Panc1 (cell line): ENCODE data around the gene CNEP1R1. TPM values are rescaled to one million over a fixed set of nuclear protein-coding genes. Genes with fewer than 3 reads are reported as not detected.

ENCODE experiments used
- ATAC-seq: fragments of 200-7000 bp; cut with Tn5 transposase; 2 replicates; pipeline ENCODE4 v1.9.1; 2020; ENCODE audit warnings: mild to moderate bottlenecking, moderate library complexity
- BruUV-seq: library from RNA; stranded (reverse); fragments of 400-500 nt; replicated peaks from 2 replicates; lab custom pipeline; 2021; lab: Mats Ljungman, UMichigan
- CTCF ChIA-PET: fragments of 300-600 bp; sonication (Branson Sonifier 250); formaldehyde crosslinking; loops from one replicate; lab custom pipeline; 2022; ENCODE audit warnings: antibody characterized with exemption; lab: Charles Lee
- POLR2A ChIA-PET: fragments of 300-600 bp; sonication (Branson Sonifier 250); formaldehyde crosslinking; loops from one replicate; lab custom pipeline; 2022; ENCODE audit warnings: antibody characterized with exemption; lab: Charles Lee
- DNase-seq: peaks from one replicate; pipeline ENCODE4 v3.0.0-alpha.2; 2010; ENCODE audit warnings: low read depth, low spot score
- H3K27ac ChIP-seq: 2 replicates; pipeline ENCODE4 v1.5.1; 2011; ENCODE audit warnings: mild to moderate bottlenecking, low read length, inconsistent platforms
- H3K27me3 ChIP-seq: fragments of 200-500 bp; sonication (Bioruptor generic); 2 replicates; pipeline ENCODE4 v1.6.0; 2014; ENCODE audit warnings: low read length, inconsistent platforms; ENCODE audit not compliant: control insufficient read depth, insufficient read depth
- H3K36me3 ChIP-seq: fragments of 200-500 bp; sonication (Bioruptor generic); 2 replicates; pipeline ENCODE4 v1.5.1; 2014; ENCODE audit warnings: inconsistent platforms, mild to moderate bottlenecking, low read length, moderate library complexity; ENCODE audit not compliant: control insufficient read depth, insufficient read depth
- H3K4me1 ChIP-seq: 2 replicates; pipeline ENCODE4 v1.5.1; 2011; ENCODE audit warnings: inconsistent platforms, mild to moderate bottlenecking, low read length, moderate library complexity; ENCODE audit not compliant: control insufficient read depth, insufficient read depth
- H3K4me3 ChIP-seq, 2 experiments: 2 replicates each; pipeline ENCODE4 v1.5.1; 2011 to 2012; ENCODE audit warnings: low read depth in 2 of 2, low read length in 2 of 2, mild to moderate bottlenecking in 2 of 2, inconsistent platforms in 1 of 2, moderate library complexity in 1 of 2
- H3K9me3 ChIP-seq: fragments of 200-500 bp; sonication (Bioruptor generic); 2 replicates; pipeline ENCODE4 v1.5.1; 2014; ENCODE audit warnings: low read depth, mild to moderate bottlenecking, inconsistent platforms, low read length, moderate library complexity; ENCODE audit not compliant: control insufficient read depth, insufficient read depth
- CTCF ChIP-seq: fragments of 450-650 bp; IDR thresholded peaks from 2 replicates; pipeline ENCODE4 v1.5.1; 2017; ENCODE audit warnings: mild to moderate bottlenecking
- POLR2AphosphoS5 ChIP-seq: IDR thresholded peaks from 2 replicates; pipeline ENCODE4 v1.6.1; 2012; ENCODE audit warnings: mild to moderate bottlenecking, low read depth, low read length, moderate library complexity
- REST ChIP-seq, 2 experiments: IDR thresholded peaks; 2 replicates each; pipeline ENCODE4 v1.6.1; 2011 to 2012; ENCODE audit warnings: low read depth in 2 of 2, control low read depth in 1 of 2, low read length in 1 of 2, mild to moderate bottlenecking in 1 of 2, moderate library complexity in 1 of 2; ENCODE audit not compliant: insufficient read depth in 1 of 2
- SIN3A ChIP-seq: IDR thresholded peaks from 2 replicates; pipeline ENCODE4 v1.6.1; 2012; ENCODE audit warnings: low read depth, mild to moderate bottlenecking, low read length, moderate library complexity, borderline replicate concordance; ENCODE audit not compliant: insufficient read depth
- TCF7L2 ChIP-seq: IDR thresholded peaks from 2 replicates; pipeline ENCODE4 v1.6.1; 2011; ENCODE audit warnings: mild to moderate bottlenecking, low read depth, low read length, inconsistent platforms
- in situ Hi-C: cut with HindIII; loops from 2 replicates; pipeline ENCODE4 v1.10.0; 2016; ENCODE audit warnings: low sequenced_read_pairs, low pct_unique_long_range_greater_than_20kb
- intact Hi-C: fragments of 100-400 bp; cut with micrococcal nuclease; formaldehyde crosslinking; loops from one replicate; pipeline ENCODE4 v1.10.0; 2022; ENCODE audit not compliant: unreplicated experiment
- total RNA-seq: library from RNA; stranded (reverse); gene quantifications from one replicate; pipeline ENCODE4 v1.2.1, GENCODE V29; 2021; ENCODE audit not compliant: unreplicated experiment

CNEP1R1 gene
- total RNA-seq, 1 experiment from 2014 or later: 22.0 TPM

GRCh38 chr16:49994006-49994405, 31.0 kb upstream of the CNEP1R1 start:
- CTCF ChIA-PET: no interaction called here
- intact Hi-C loops: no loop called here
- TF ChIP-seq CTCF: no peak
- no peak for TF ChIP-seq REST (IDR thresholded peaks at IDR 0.05; ENCODE audit: insufficient read depth in 1 of 2, low read depth in 2 of 2, low read length in 1 of 2)
- TF ChIP-seq SIN3A: no peak
- no peak for TF ChIP-seq TCF7L2
- TF ChIP-seq POLR2AphosphoS5: no peak

GRCh38 chr16:49995720-49996119, 29.3 kb upstream of the CNEP1R1 start:
- BruUV-seq: no TSS peak
- POLR2A ChIA-PET: no interaction called here
- no peak for ATAC-seq
- Histone ChIP-seq H3K27ac (no peak overlapping the region), H3K27me3 (0 out of 2 replicates have a peak, but pooled peaks cover 3% of the 10 kb centered on the region), H3K36me3 (no peaks in the 10 kb centered on the region), H3K4me3 (no peak overlapping the region), H3K9me3 (no peaks in the 10 kb centered on the region), H3K4me1 (no peaks in the 10 kb centered on the region)
- CTCF ChIA-PET: no interaction called here
- DNase-seq: no peak
- in situ Hi-C loops: no loop called here
- TF ChIP-seq SIN3A: no peak
- intact Hi-C loops: no loop called here

More at GRCh38 chr16:49994006-49994405, 31.0 kb upstream of the CNEP1R1 start:
- POLR2A ChIA-PET: no interaction called here
- no peaks in the 10 kb centered on the region for H3K36me3 ChIP-seq
- no peak overlapping the region for H3K27ac ChIP-seq
- 0 out of 2 replicates have a peak, but pooled peaks cover 3% of the 10 kb centered on the region for H3K27me3 ChIP-seq
- BruUV-seq: no TSS peak
- no peak for ATAC-seq
- H3K9me3 ChIP-seq: no peaks in the 10 kb centered on the region
- no peak overlapping the region for H3K4me3 ChIP-seq
- no peak for DNase-seq
- H3K4me1 ChIP-seq: no peaks in the 10 kb centered on the region
- in situ Hi-C loops: no loop called here

GRCh38 chr16:49997721-49998251, 27.2 kb upstream of the CNEP1R1 start:
- H3K4me3 ChIP-seq: no peak overlapping the region
- ATAC-seq (no peak), DNase-seq (no peak)
- H3K27me3 ChIP-seq: 0 out of 2 replicates have a peak, but pooled peaks cover 3% of the 10 kb centered on the region
- no peak overlapping the region for H3K27ac ChIP-seq
- TF ChIP-seq CTCF (no peak), TCF7L2 (no peak), REST (IDR thresholded peaks at IDR 0.05; ENCODE audit: insufficient read depth in 1 of 2, low read depth in 2 of 2, low read length in 1 of 2) (no peak), POLR2AphosphoS5 (no peak), SIN3A (no peak)
- intact Hi-C loops (no loop called here), in situ Hi-C loops (no loop called here)
- CTCF ChIA-PET: no interaction called here
- no peaks in the 10 kb centered on the region for H3K36me3 ChIP-seq
- POLR2A ChIA-PET: no interaction called here
- no peaks in the 10 kb centered on the region for H3K9me3 ChIP-seq
- BruUV-seq: no TSS peak
- H3K4me1 ChIP-seq: no peaks in the 10 kb centered on the region
